IMR-90 (cell line): ENCODE results near the gene OR51B4. TPM values are rescaled to one million over a fixed set of nuclear protein-coding genes. Genes with fewer than 3 reads are reported as not detected.

Source experiments
- ATAC-seq: fragments of 200-7000 bp; cut with Tn5 transposase; 2 replicates; pipeline ENCODE4 v1.9.1; 2020; ENCODE audit warnings: low read depth, mild to moderate bottlenecking, moderate library complexity
- BruUV-seq: library from RNA; stranded (reverse); fragments of 400-500 nt; replicated peaks from 2 replicates; lab custom pipeline; 2021; lab: Mats Ljungman, UMichigan
- CTCF ChIA-PET: fragments of 300-600 bp; formaldehyde crosslinking; extraction: SDS; loops from one replicate; lab custom pipeline; 2021; ENCODE audit warnings: antibody characterized with exemption; lab: Yijun Ruan, JAX
- POLR2A ChIA-PET: fragments of 300-600 bp; sonication (Branson Sonifier 250); formaldehyde crosslinking; loops from one replicate; lab custom pipeline; 2022; ENCODE audit warnings: antibody characterized with exemption; ENCODE audit not compliant: unreplicated experiment; lab: Charles Lee
- DNase-seq: peaks from one replicate; pipeline ENCODE4 v3.0.0; 2013
- H2AFZ ChIP-seq: replicated peaks from 2 replicates; pipeline ENCODE3; 2013; ENCODE audit warnings: low read length, mild to moderate bottlenecking; ENCODE audit not compliant: poor library complexity
- H2AK5ac ChIP-seq: 2 replicates; pipeline ENCODE4 v1.6.1; 2013; ENCODE audit warnings: low read depth, low read length, inconsistent platforms
- H2AK9ac ChIP-seq: replicated peaks from 2 replicates; pipeline ENCODE3; 2013; ENCODE audit warnings: mild to moderate bottlenecking, low read depth, low read length, moderate library complexity; ENCODE audit not compliant: poor library complexity
- H2BK120ac ChIP-seq: 2 replicates; pipeline ENCODE4 v1.6.1; 2013; ENCODE audit warnings: low read depth, low read length, inconsistent platforms
- H2BK15ac ChIP-seq: 3 replicates; pipeline ENCODE4 v1.6.1; 2013; ENCODE audit warnings: low read depth, low read length, inconsistent platforms
- H2BK20ac ChIP-seq: 2 replicates; pipeline ENCODE4 v1.6.1; 2013; ENCODE audit warnings: low read depth, mild to moderate bottlenecking, inconsistent platforms, low read length, moderate library complexity
- H2BK5ac ChIP-seq: 2 replicates; pipeline ENCODE4 v1.6.1; 2013; ENCODE audit warnings: mild to moderate bottlenecking, low read depth, low read length, inconsistent platforms; ENCODE audit not compliant: poor library complexity, severe bottlenecking
- H3K14ac ChIP-seq: replicated peaks from 2 replicates; pipeline ENCODE4 v1.6.1; 2013; ENCODE audit warnings: low read depth, low read length, inconsistent platforms
- H3K18ac ChIP-seq: 2 replicates; pipeline ENCODE4 v1.6.1; 2013; ENCODE audit warnings: low read depth, low read length, control low read depth
- H3K23ac ChIP-seq: 2 replicates; pipeline ENCODE4 v1.6.1; 2013; ENCODE audit warnings: low read depth, low read length, inconsistent platforms
- H3K27ac ChIP-seq: 2 replicates; pipeline ENCODE4 v1.5.1; 2013; ENCODE audit warnings: mild to moderate bottlenecking, control low read depth, low read length; ENCODE audit not compliant: insufficient read depth
- H3K27me3 ChIP-seq: 2 replicates; pipeline ENCODE4 v1.6.1; 2013; ENCODE audit warnings: low read length; ENCODE audit not compliant: control insufficient read depth, insufficient read depth
- H3K36me3 ChIP-seq: 2 replicates; pipeline ENCODE4 v1.6.1; 2013; ENCODE audit warnings: low read length, mixed read lengths; ENCODE audit not compliant: control insufficient read depth, insufficient read depth
- H3K4ac ChIP-seq: 2 replicates; pipeline ENCODE4 v1.6.1; 2013; ENCODE audit warnings: low read depth, low read length, inconsistent platforms
- H3K4me1 ChIP-seq: 2 replicates; pipeline ENCODE4 v1.6.1; 2013; ENCODE audit warnings: low read length, mixed read lengths; ENCODE audit not compliant: control insufficient read depth, insufficient read depth
- H3K4me2 ChIP-seq: 2 replicates; pipeline ENCODE4 v1.6.1; 2013; ENCODE audit warnings: low read depth, mild to moderate bottlenecking, control low read depth, low read length, moderate library complexity
- H3K4me3 ChIP-seq: 2 replicates; pipeline ENCODE4 v1.5.1; 2013; ENCODE audit warnings: low read depth, mild to moderate bottlenecking, control low read depth, low read length, moderate library complexity; ENCODE audit not compliant: insufficient read depth
- H3K56ac ChIP-seq: 2 replicates; pipeline ENCODE4 v1.6.1; 2013; ENCODE audit warnings: low read length, inconsistent platforms; ENCODE audit not compliant: insufficient read depth; ENCODE audit errors: extremely low read depth
- H3K79me1 ChIP-seq, 2 experiments: 2 replicates each; pipeline ENCODE4 v1.6.1; 2013; ENCODE audit warnings: low read length in 2 of 2, inconsistent platforms in 1 of 2, low read depth in 1 of 2
- H3K9ac ChIP-seq: 2 replicates; pipeline ENCODE4 v1.6.1; 2013; ENCODE audit warnings: low read depth, low read length, control low read depth
- H3K9me1 ChIP-seq: 2 replicates; pipeline ENCODE4 v1.6.1; 2013; ENCODE audit warnings: low read length, inconsistent platforms; ENCODE audit not compliant: insufficient read depth
- H3K9me3 ChIP-seq: 2 replicates; pipeline ENCODE4 v1.6.1; 2013; ENCODE audit warnings: low read length; ENCODE audit not compliant: control insufficient read depth, insufficient read depth
- H4K20me1 ChIP-seq: 2 replicates; pipeline ENCODE4 v1.6.1; 2013; ENCODE audit warnings: low read length, inconsistent platforms; ENCODE audit not compliant: insufficient read depth
- H4K5ac ChIP-seq: 2 replicates; pipeline ENCODE4 v1.6.1; 2013; ENCODE audit warnings: mild to moderate bottlenecking, low read depth, low read length, control low read depth
- H4K8ac ChIP-seq, 2 experiments: 2 replicates each; pipeline ENCODE4 v1.6.1; 2013; ENCODE audit warnings: low read depth in 2 of 2, low read length in 2 of 2, control low read depth in 1 of 2, inconsistent platforms in 1 of 2
- H4K91ac ChIP-seq: 2 replicates; pipeline ENCODE4 v1.6.1; 2013; ENCODE audit warnings: low read depth, low read length, inconsistent platforms; ENCODE audit not compliant: insufficient read depth
- ELK1 ChIP-seq: fragments of 150-350 bp; IDR thresholded peaks from 2 replicates; pipeline ENCODE4 v1.6.1; 2016; ENCODE audit warnings: low read depth, mild to moderate bottlenecking, low read length, moderate library complexity, borderline replicate concordance
- FOS ChIP-seq: fragments of 150-350 bp; IDR thresholded peaks from 2 replicates; pipeline ENCODE4 v1.6.1; 2016; ENCODE audit warnings: low read depth, low read length
- MXI1 ChIP-seq: IDR thresholded peaks from 2 replicates; pipeline ENCODE4 v1.6.1; 2012; ENCODE audit warnings: low read depth, mild to moderate bottlenecking, low read length, moderate library complexity, borderline replicate concordance
- NFE2L2 ChIP-seq: fragments of 150-350 bp; IDR thresholded peaks from 2 replicates; pipeline ENCODE4 v1.6.1; 2016; ENCODE audit warnings: low read depth, mild to moderate bottlenecking, low read length
- POLR2A ChIP-seq: IDR thresholded peaks from 2 replicates; pipeline ENCODE4 v1.6.1; 2012; ENCODE audit warnings: mild to moderate bottlenecking, low read depth, low read length
- RFX5 ChIP-seq: IDR thresholded peaks from 2 replicates; pipeline ENCODE4 v1.8.0; 2012; ENCODE audit warnings: low read depth, mild to moderate bottlenecking, low read length, moderate library complexity
- SMC3 ChIP-seq: fragments of 150-350 bp; IDR thresholded peaks from 2 replicates; pipeline ENCODE4 v1.6.1; 2016; ENCODE audit warnings: low read depth, mild to moderate bottlenecking, antibody characterized with exemption, low read length, moderate library complexity
- WGBS, 2 experiments: methylation state at CpG; one replicate each; pipeline versions ENCODE4 v1.1.5 to v1.1.7; 2013; ENCODE audit warnings: missing lambda C conversion rate in 2 of 2; ENCODE audit not compliant: insufficient read length in 1 of 2; ENCODE audit errors: extremely low coverage in 2 of 2; 5-methylcytosine and 5-hydroxymethylcytosine counted together
- dilution Hi-C: fragments of 300-500 bp; cut with HindIII; formaldehyde crosslinking; loops from one replicate; pipeline ENCODE4 v1.14.3; 2018; ENCODE audit warnings: low sequenced_read_pairs; ENCODE audit not compliant: unreplicated experiment
- in situ Hi-C: fragments of 300-500 bp; cut with MboI; formaldehyde crosslinking; loops from 3 replicates; pipeline ENCODE4 v1.14.3; 2019; ENCODE audit warnings: low sequenced_read_pairs, inconsistent platforms, mixed read lengths
- intact Hi-C: fragments of 100-400 bp; cut with micrococcal nuclease; formaldehyde crosslinking; loops from 2 replicates; pipeline ENCODE4 v1.10.0; 2022
- polyA plus RNA-seq, 3 experiments: library from polyadenylated mRNA; depleted of rRNA; stranded (reverse); fragments of >200 nt; gene quantifications; 2 replicates each; pipeline ENCODE4 v1.2.3, GENCODE V29; 2012; ENCODE audit warnings: low replicate concordance in 1 of 3
- total RNA-seq: library from RNA; depleted of rRNA; stranded (reverse); fragments of >200 nt; gene quantifications from 2 replicates; pipeline ENCODE4 v1.2.3, GENCODE V29; 2012

The OR51B4 gene
- total and polyA plus RNA-seq, 2 of the 4 experiments (the other 2 are of a cell fraction) = not detected

GRCh38 chr11:5300251-5300650 is 1.5 kb downstream of the OR51B4 start:
- Histone ChIP-seq H3K56ac (no peak overlapping the region), H2BK120ac (peak overlapping the region; percentile 63), H3K4me1 (peaks cover 9% of the 10 kb centered on the region; the same call in 1 of the 2 replicates), H3K18ac (peak overlapping the region; percentile 85; the same call in 1 of the 2 replicates), H2BK20ac (peak overlapping the region; percentile 41), H2AFZ (no peak overlapping the region), H3K27ac (no peak overlapping the region), H4K5ac (peak overlapping the region; percentile 53; the same call in 1 of the 2 replicates), H3K23ac (no peak overlapping the region), H4K8ac (peak overlapping the region in 1 of 2 experiments; percentile 73; a peak in 1 of 4 replicates), H3K9ac (no peak overlapping the region; the same call in 1 of the 2 replicates), H3K9me3 (no peaks in the 10 kb centered on the region), H3K4me2 (no peak overlapping the region), H3K36me3 (no peaks in the 10 kb centered on the region), H3K79me1 (no peaks in the 10 kb centered on the region), H2BK15ac (peak overlapping the region; percentile 46; the same call in 1 of the 3 replicates), H3K4ac (no peak overlapping the region), H3K27me3 (no peaks in the 10 kb centered on the region), H3K14ac (0 out of 2 replicates have a peak overlapping the region, but pooled peaks have one; percentile 43), H4K91ac (no peak overlapping the region), H3K4me3 (no peak overlapping the region), H3K9me1 (no peaks in the 10 kb centered on the region; the same call in 1 of the 2 replicates), H2AK9ac (no peak overlapping the region), H4K20me1 (no peaks in the 10 kb centered on the region), H2BK5ac (peak overlapping the region; percentile 88), H2AK5ac (no peak overlapping the region)
- DNase-seq (peak; percentile 31), ATAC-seq (no peak)
- in situ Hi-C loops = no loop called here
- intact Hi-C loops = no loop called here
- ChIA-PET CTCF (no interaction called here), POLR2A (no interaction called here)
- BruUV-seq = no TSS peak
- TF ChIP-seq MXI1 (no peak), SMC3 (no peak), FOS (no peak), ELK1 (no peak), NFE2L2 (no peak), RFX5 (no peak), POLR2A (no peak)
- dilution Hi-C loops = no loop called here
- no CpG with 5 or more reads among the region's 3 CpGs for WGBS, 2 experiments
